ENCODE measurements around the gene LRFN2.
A peak's percentile ranks its signal among the peaks of the same experiment; 100 is the strongest.

LRFN2 gene

DNA sequence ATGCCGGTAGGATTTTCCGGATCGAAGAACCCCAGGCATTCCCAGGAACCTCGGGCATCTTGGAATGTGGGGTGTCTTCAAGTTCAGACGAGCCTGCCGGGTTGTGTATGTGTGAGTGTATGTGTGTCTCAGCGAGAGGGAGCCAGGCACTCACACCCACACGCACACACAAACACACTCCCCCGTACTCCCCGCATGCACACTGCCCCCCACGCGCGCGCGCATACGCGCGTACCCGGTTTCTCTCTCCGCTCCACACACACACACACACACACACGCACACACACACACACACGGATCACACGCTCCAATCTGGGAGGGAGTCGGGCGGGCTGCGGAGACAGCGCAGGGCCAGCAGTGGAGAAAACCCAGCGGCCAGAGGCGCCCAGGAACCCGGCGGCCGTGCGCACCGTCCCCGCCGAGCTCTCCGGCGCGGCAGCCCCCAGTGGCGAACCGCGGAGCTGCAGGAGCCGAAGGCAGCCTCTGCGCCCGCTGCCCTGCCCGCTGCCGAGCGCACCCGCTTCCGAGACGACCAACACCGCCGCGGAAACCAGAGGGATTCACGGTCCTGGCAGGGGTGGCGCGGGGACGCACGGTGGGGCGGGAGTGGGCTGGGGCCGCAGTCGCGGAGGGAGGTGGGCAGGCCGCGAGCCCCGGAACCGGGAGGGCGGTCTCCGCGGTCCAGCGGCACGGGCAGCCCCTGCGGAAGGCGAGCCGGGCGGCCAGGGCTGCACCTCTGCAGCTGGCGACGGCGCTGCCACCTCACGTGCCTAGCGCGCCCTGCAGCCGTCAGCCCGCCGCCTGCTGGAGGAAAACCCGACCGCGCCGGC lies at the start of gene LRFN2:
Gene LRFN2, minus strand, starts transcription at position 125 of the 830 bp plus-strand sequence.
- peak; percentile 58 for DNase-seq (ENCODE audit: extremely low spot score, insufficient read length, low read depth)
- no peak for FAIRE-seq

DNA sequence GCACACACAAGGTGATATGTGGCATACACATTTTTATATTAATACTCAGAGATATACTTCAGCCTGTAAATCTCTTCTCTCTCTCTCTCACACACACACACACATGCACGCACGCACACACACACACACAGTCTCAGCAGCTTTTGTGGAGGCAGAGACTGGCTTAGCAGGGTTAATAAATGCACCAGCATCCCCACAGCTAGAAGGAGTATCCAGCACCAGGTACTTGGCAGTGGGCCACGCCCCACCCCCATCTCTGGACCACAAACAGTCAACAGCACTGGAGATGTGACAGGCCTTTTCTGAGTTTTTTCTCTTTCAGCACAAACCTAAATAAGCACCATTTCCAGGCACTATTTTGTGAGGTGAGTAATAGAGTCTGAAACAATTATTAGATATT lies 47.3 kb upstream of the LRFN2 start:
- DNase-seq (ENCODE audit: extremely low spot score, insufficient read length, low read depth): no peak
- FAIRE-seq: no peak

DNA sequence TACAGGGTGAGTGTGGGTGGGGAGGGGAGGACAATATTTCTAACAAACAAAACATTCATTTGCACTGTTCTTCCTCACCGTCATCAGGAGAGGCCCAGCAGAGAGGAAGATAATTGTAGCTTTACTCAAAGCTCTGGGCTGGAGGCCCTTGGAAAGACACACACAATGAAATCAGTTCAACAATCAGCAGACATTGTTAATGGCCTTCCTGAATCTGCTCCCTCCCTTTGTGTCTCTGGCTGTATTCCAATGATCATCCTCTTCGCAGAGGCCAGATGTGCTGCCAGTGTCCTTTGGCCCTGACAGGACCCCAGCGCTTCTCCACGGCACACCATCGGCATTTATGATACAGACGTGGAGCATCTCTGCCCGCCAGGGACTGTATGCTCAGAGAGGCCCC lies 44.6 kb upstream of the LRFN2 start:
- FAIRE-seq (no peak), DNase-seq (ENCODE audit: extremely low spot score, insufficient read length, low read depth) (no peak)

DNA sequence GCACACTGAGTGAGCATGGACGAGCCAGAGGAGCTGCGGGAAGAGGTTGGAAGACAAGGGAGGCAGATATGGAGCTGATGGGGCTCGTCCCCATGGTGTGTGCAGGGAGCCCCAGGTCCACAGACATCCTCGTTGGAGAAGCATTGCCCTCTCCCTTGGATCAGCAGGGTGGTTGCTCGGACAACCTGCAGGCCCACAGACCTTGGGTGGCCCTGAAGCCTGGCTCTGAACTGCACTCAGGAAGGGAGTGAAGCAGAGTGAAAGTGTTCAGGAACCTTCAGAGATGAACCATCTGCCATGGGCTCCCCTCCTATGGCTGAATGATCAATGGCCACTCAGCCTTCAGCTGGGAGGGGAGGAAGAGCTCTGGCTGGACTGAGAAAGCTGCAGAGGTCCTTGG lies 43.3 kb upstream of the LRFN2 start:
- FAIRE-seq (no peak), DNase-seq (ENCODE audit: extremely low spot score, insufficient read length, low read depth) (no peak)

DNA sequence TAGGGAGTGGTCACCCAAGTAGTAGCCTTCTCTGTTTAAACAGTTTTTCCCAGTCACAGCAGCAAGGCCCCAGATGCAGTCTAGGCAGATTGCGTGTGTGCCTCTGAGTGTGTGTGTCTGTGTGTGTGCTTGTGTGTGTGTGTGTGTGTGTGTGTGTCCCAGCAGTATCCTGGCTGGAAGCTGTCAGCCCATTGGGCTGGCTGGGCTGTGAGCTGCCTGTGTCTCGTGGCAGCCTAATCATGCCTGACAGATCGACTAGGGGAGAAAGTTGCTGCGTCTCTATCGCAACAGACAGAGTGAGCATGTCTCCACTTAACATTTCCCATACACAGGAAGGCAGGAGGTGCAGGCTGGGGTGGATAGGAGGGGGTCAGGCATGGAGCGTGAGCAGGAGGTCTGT lies 42.9 kb upstream of the LRFN2 start:
- DNase-seq (ENCODE audit: extremely low spot score, insufficient read length, low read depth) (no peak), FAIRE-seq (no peak)

DNA sequence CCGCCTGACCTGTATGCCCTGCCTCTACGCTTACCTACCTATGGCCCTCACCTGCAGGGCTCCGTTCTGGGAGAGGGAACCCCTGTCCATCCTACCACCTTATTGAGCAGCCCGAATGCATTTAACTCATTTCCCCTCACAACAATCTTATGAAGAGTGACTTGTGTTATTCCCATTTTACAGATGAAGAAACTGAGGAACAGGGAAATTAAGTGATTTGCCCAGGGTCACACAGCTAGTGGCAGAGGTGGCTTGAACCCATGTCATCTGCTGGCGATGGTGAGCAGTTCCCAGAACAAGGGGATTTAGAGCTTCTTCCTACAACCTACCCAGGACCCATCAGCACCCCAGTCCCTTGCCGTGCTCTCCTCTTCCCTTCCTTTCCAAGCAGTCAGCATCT lies 42.3 kb upstream of the LRFN2 start:
- FAIRE-seq: no peak
- DNase-seq (ENCODE audit: extremely low spot score, insufficient read length, low read depth): no peak

DNA sequence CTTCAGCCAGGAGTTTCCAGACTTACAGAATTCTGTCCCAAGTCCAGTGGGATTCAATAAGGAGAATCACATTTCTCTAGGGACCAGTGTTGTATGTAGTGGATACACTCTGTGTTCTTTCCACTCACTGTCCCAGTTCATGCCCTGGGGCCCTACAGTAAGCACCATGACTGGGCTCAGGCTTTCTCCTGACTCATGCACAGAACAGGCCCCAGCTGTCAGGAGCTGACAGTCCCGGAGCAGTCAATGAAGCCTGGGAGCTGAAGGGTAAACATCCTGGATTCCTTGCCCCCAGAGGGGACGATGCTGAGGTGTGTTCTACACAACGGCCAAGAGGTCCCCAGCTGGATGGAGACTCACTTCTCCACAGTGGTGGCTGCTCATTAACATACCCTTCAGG lies 40.2 kb upstream of the LRFN2 start:
- FAIRE-seq (no peak), DNase-seq (ENCODE audit: extremely low spot score, insufficient read length, low read depth) (no peak)

DNA sequence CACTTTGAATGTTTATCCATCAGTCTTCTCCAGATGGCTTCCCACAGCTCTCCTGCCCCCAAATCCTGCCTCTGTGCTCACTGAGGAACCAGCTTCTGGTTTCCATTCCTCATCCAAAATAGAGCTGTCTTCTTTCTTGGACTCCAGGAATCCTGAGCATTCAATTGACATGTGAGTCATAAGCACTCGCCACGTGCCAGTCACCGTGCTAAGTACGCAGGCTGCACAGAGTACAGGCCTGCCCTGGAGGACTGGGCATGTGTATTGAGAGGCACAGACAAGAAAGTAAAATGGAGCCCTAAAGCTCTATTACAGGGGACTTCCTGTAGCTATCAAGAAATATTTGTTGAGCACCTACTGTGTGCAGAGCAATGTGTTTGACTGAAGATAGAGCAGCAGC lies 39.7 kb upstream of the LRFN2 start:
- no peak for FAIRE-seq
- no peak for DNase-seq (ENCODE audit: extremely low spot score, insufficient read length, low read depth)

DNA sequence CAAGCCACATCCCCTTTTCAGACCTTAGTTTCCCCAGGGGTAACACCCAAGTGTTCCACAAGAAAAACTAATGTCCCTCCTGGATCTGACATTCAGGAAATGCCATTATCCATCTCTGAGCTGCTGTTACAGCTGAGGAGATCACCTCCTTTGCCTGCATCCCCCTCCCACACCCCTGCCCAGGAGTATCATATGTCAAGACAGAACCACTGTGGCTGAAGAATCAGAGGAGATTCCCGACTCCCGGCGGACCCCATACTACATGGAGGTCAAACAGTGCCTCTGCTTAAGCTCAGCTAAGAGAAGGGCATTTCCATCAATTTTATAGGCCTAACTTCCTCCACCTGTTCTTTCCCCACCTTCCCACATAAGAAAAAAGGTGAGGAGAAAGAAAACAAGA lies 36.8 kb upstream of the LRFN2 start:
- DNase-seq (ENCODE audit: extremely low spot score, insufficient read length, low read depth) (no peak), FAIRE-seq (no peak)

DNA sequence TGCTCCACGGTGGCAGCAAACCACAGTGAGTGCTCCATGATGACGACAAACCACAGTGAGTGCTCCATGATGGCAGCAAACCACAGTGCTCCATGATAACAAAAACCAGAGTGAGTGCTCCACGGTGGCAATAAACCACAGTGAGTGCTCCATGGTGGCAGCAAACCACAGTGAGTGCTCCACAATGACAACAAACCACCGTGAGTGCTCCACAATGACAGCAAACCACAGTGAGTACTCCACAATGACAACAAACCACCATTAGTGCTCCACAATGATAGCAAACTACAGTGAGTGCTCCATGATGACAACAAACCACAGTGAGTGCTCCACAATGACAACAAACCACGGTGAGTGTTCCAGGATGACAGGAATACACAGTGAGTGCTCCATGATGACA lies 36.0 kb upstream of the LRFN2 start:
- DNase-seq (ENCODE audit: extremely low spot score, insufficient read length, low read depth) (no peak), FAIRE-seq (no peak)

DNA sequence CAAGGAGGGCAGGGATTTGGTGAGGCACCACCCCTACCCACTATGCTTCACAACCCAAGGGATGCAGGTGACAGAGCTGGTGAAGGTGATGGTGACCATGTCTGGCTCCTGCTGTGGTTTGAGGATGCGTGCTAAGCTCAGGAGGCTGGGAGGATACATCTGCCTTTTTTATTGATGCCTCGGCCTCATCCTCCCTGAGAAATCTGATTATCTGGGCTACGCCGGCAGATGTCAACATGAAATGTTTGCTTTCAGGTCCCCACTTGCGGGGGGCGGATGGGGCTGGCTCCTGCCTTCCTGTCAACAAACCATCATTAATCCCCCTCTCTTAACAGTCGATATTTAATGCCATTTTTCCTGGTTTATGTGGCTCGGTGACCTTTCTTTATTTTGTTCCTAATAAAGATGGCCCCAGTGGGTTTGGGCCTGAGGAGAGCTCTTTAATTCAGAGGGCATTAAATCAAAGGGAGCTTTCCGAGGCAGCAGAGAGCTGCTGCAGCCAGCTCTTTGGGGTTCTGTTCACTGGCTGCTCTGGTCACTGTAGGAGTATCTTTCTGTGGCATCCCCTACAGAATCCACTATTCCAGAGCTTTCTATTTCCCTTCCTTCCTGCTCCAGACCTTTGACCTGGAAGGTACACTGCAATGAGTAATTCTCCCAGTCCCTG lies 33.5 kb upstream of the LRFN2 start:
- DNase-seq (ENCODE audit: extremely low spot score, insufficient read length, low read depth): no peak
- no peak for FAIRE-seq

DNA sequence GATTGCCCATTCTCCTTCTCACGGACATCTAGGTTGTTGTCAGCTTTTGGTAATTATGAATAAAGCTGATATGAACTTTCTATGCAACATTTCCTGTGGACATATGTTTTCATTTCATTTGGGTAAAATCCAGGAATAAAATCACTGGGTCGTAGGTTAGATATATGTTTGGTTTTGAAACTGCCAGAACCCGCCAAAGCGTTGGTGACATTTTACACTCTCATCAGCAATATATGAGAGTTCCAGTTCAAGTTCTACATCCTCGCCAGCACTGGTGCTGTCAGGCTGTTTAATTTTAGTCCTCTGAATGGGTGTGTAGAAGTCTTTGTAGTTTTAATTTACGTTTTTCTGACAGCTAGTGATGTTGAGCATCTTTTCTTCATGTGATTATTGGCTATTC lies 27.5 kb upstream of the LRFN2 start:
- DNase-seq (ENCODE audit: extremely low spot score, insufficient read length, low read depth) (no peak), FAIRE-seq (no peak)

DNA sequence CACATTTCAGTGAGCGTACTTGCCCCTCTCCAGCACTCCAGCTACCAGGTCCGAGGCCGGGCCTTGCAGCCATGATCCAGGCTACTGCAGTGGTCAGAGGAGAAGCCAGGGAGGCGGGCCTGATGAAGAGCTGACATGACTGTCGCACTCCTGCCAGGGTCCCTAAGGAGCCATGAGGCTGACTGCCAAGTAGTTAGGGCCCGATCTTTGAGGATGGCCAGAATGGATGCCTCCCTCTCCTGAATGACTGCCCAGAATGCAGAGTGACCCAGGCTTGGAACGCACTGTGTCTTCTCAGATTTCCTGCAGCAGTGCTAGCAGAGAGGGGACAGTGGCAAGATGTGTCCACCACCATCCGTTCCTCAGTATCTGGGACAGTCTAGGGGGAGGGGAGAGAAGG lies 24.7 kb upstream of the LRFN2 start:
- FAIRE-seq (no peak), DNase-seq (ENCODE audit: extremely low spot score, insufficient read length, low read depth) (no peak)

DNA sequence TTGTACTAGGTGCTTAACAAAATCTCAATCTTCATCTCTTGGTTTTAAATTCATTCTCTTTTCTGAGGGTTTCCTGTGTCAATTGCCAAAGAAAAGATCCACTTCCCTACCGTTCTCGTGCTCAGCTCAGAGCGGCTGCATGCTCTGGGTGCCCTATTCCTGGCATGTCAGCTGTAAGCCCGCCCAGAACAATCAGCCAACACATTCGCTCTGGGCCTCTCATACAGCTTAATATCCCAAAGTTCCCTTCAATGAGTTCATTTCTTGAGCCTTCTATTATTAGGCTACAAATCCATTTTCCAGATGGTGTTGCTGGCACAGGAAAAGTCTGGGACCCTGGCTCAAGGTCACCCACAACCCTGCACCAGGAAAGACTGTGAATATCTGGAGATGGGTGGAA lies 24.3 kb upstream of the LRFN2 start:
- no peak for DNase-seq (ENCODE audit: extremely low spot score, insufficient read length, low read depth)
- FAIRE-seq: no peak

DNA sequence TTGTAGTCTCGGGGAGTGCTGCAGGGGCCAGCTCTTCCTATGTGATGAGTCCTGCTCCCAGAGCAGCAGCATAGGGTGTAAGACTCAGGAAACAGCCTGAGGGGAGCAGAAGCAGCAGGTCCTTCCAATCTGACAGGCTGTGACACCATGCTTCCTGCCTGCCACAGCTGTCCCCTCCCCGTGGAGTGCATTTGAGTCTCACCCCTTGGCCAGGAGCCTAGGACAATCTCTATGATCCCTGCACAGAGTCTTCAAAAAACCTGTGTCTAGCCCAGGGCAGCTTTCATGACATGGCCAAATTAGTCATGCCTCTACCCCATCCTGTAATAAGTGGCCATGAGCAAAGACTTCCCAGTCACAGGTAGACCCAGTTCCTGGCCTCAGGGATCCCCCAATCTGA lies 23.1 kb upstream of the LRFN2 start:
- DNase-seq (ENCODE audit: extremely low spot score, insufficient read length, low read depth): no peak
- no peak for FAIRE-seq

DNA sequence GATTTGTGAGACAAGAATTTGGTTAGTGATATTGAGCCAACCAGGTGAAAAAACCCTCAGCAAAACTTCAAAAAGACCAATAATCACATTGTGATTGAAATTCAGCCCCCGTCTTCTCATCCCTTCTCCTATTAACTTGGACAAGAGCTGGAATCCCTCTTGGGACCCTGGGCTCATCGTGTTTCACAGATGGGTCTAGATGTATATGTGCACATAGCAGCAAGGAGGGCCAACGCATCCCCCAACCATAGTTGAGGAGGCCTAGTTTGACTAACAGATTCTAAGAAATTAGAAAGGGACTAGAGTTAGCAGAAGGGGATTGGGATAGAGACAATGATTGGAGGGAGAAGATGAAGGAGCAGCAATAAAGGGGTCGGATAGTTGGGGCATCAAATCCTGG lies 19.8 kb upstream of the LRFN2 start:
- no peak for FAIRE-seq
- no peak for DNase-seq (ENCODE audit: extremely low spot score, insufficient read length, low read depth)

DNA sequence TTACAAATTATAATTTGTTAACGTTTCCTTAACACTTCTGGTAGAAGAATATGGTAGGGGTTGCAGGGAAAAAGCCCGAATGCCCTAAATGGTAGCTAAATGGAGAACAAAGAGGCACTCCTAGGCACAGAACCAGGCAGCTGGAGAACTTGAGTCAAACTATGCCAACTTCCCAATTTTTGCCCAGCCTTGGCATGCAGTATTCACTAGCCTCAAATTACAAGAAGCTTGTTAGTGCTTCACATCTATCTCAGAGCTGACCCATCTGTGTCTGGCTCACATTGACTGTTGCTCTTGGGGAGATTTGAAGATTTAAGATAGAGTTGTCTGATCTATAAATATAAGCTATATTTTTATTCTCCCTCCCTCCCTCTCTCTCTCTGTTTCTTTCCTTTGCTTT lies 19.4 kb upstream of the LRFN2 start:
- no peak for FAIRE-seq

DNA sequence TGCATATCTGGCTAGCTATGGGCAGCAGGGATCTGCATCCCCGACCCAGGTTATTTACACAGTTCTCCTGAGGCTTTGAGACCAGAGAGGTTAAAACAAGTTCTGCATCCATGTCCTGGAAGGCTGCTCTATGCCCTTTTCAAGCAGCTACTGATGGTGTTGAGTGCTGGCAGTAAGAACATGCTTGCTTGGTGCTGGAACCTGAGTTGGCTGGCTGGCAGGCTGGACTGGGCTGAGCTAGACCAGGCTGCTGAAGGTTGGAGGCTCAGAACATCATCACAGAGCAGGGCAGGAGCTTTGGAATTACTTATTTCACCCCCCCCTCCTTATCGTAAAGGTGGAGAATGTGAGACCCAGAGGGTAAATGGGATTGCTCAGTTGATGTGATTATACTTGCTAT lies 16.9 kb upstream of the LRFN2 start:
- DNase-seq (ENCODE audit: extremely low spot score, insufficient read length, low read depth) (no peak), FAIRE-seq (no peak)

More for the DNA sequence above, 19.4 kb upstream of the LRFN2 start:
- DNase-seq (ENCODE audit: extremely low spot score, insufficient read length, low read depth): no peak

DNA sequence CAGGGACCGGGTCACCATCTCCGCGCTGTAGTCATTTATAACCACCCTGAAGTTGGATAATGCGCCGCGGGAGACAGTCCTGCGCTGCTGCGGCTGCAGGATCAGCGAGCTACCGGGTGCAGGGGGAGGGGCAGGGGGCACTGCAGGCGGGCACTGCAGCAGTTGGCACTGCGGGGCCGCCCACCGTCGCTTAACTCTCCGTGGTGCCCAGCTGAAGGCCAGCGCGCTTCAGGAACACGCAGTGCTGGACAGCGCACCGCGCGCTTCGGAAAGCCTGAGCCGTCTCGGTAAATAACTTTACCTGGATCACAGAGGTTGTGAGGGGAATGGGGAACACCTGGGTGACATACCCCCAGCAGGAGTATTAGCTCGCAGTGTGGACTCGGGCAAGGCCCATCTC lies 12.4 kb upstream of the LRFN2 start:
- FAIRE-seq: no peak
- no peak for DNase-seq (ENCODE audit: extremely low spot score, insufficient read length, low read depth)

DNA sequence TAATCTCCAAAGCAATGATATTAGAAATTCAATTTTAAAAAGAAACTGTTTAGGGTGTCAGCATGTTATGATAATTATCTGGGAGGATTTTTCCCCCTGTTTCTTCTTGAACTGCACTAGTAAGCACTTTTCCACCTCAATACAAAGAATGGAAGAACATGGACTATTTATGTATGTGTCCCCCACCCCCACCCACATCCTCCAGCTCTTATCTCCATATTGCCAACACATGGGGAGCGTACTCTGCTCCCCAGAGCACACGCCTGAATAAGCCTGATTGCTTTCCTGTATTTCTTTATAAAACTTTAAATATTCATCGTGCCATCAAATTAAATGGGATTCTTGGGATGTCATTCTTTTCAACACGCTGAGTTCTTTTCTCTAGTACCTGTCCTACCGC lies 11.4 kb upstream of the LRFN2 start:
- no peak for FAIRE-seq
- DNase-seq (ENCODE audit: extremely low spot score, insufficient read length, low read depth): no peak

DNA sequence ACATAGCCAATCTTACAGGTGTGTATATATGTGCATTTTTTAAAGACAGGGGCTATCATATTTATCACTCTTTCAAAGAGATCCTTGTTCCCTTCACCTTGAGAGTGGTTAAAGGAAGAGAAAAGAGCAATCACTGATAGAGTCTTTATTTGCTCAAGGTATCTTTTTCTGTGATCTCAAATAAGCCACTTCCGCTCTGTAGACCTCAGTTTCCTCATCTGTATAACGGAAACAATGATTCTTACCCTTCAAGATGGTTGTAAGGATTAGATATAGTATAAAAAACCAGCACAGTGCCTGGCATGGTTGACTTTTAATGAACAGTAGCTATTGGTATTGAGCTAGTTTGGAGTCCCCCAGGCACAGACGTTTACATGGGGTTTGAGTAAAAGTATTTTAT lies 10.1 kb upstream of the LRFN2 start:
- FAIRE-seq (no peak), DNase-seq (ENCODE audit: extremely low spot score, insufficient read length, low read depth) (no peak)

DNA sequence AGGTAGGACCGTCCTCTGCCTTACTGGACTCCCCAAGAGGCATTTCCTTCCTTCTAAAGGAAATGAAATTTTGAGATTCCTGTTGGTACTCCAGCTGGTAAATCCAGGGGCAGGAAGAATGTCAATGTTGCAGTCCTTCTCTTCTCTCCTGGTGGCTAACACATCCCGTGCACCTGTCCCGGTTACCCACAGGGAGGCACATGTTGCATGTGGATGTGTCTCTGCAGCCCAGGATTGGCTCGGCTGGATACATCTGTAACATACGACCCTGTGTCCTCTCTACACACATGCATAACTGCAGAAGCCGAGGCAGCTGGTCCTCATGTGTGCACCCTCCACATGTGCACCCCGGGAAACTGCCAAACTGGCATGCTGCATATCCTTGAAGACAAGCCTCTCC lies 1.3 kb upstream of the LRFN2 start:
- no peak for DNase-seq (ENCODE audit: extremely low spot score, insufficient read length, low read depth)

More for the DNA sequence above, 1.3 kb upstream of the LRFN2 start:
- FAIRE-seq: no peak

All from GM18507 (cell line).